Right ventricle myocardium superior (tissue), 1 donor: ENCODE data around the gene FCRL5. TPM values are rescaled to one million over a fixed set of nuclear protein-coding genes. Genes with fewer than 3 reads are reported as not detected.
"Not testable (repeated sequence)": the region's sequence is repeated elsewhere in the genome, so short reads cannot be mapped to it uniquely, and the experiment has no call there.

Experiments used
- ATAC-seq: fragments of 200-7000 bp; cut with Tn5 transposase; one replicate; pipeline ENCODE4 v1.9.1; 2020; ENCODE audit warnings: mild to moderate bottlenecking; ENCODE audit not compliant: poor library complexity
- DNase-seq: peaks from one replicate; pipeline ENCODE4 v3.0.0-alpha.2; 2020
- intact Hi-C: fragments of 100-400 bp; cut with DNase I; formaldehyde crosslinking; loops from one replicate; pipeline ENCODE4 v1.11.2; 2022
- long read RNA-seq: library from polyadenylated mRNA; unstranded; transcript quantifications from one replicate; pipeline ENCODE4 v2.0.0, GENCODE V29; 2021
- total RNA-seq: library from RNA; stranded (reverse); fragmentation: NEBNext Ultra II Directional; extraction: Animal tissue kit (Norgen Biotek cat#: 25700); gene quantifications from one replicate; pipeline ENCODE4 v1.2.1, GENCODE V29; 2021
- donor health status: DM: no; HTN: yes; CAD: no; lungs with severe emphysema.

FCRL5 gene
- 0.11 TPM for total RNA-seq
- long read RNA-seq: 0 reads

- intact Hi-C loops: no loop called here
- DNase-seq (no peak), ATAC-seq (no peak)
Measured at GRCh38 chr1:157551694-157552693, at the start of gene FCRL5. TSS of gene FCRL5 (minus strand) at chr1:157552515. CDS start at chr1:157552362, 153 bp downstream.

- intact Hi-C loops: no loop called here
- no peak for DNase-seq
- no peak for ATAC-seq
Measured at GRCh38 chr1:157600236-157600635, 47.9 kb upstream of the FCRL5 start.

GRCh38 chr1:157597959-157598667 lies 45.8 kb upstream of the FCRL5 start, which contains the start of gene FCRL4:
TSS of gene FCRL4 (minus strand) at chr1:157598085. CDS start at chr1:157597944, 141 bp downstream.
- no peak for ATAC-seq

GRCh38 chr1:157596384-157596783 lies 44.1 kb upstream of the FCRL5 start:
- intact Hi-C loops: no loop called here
- DNase-seq (no peak), ATAC-seq (no peak)

More at GRCh38 chr1:157597959-157598667, 45.8 kb upstream of the FCRL5 start, which contains the start of gene FCRL4:
- intact Hi-C loops: no loop called here
- no peak for DNase-seq

GRCh38 chr1:157595356-157595755 lies 43.0 kb upstream of the FCRL5 start:
- ATAC-seq: no peak
- intact Hi-C loops: no loop called here
- no peak for DNase-seq

GRCh38 chr1:157585984-157586383 lies 33.7 kb upstream of the FCRL5 start:
- DNase-seq (no peak), ATAC-seq (no peak)
- intact Hi-C loops: no loop called here

- no peak for DNase-seq
Measured at GRCh38 chr1:157584503-157584902, 32.2 kb upstream of the FCRL5 start.

GRCh38 chr1:157580828-157581210 lies 28.5 kb upstream of the FCRL5 start:
- ATAC-seq (no peak), DNase-seq (no peak)
- intact Hi-C loops: loop anchor here (5.0 kb wide), 1 partner anchor 366 kb away; no protein-coding TSS in a partner anchor

More at GRCh38 chr1:157584503-157584902, 32.2 kb upstream of the FCRL5 start:
- ATAC-seq: no peak
- intact Hi-C loops: loop anchor here (5.0 kb wide), 1 partner anchor 363 kb away; no protein-coding TSS in a partner anchor

GRCh38 chr1:157580179-157580827 lies 28.0 kb upstream of the FCRL5 start:
- peak; percentile 51 for ATAC-seq

GRCh38 chr1:157577420-157577819 lies 25.1 kb upstream of the FCRL5 start:
- ATAC-seq: no peak
- intact Hi-C loops: no loop called here

More at GRCh38 chr1:157580179-157580827, 28.0 kb upstream of the FCRL5 start:
- intact Hi-C loops: loop anchor here (5.0 kb wide), 1 partner anchor 367 kb away; no protein-coding TSS in a partner anchor
- DNase-seq: no peak

GRCh38 chr1:157575744-157576143 lies 23.4 kb upstream of the FCRL5 start:
- DNase-seq: no peak
- no peak for ATAC-seq
- intact Hi-C loops: no loop called here

More at GRCh38 chr1:157577420-157577819, 25.1 kb upstream of the FCRL5 start:
- DNase-seq: no peak

GRCh38 chr1:157574836-157575235 lies 22.5 kb upstream of the FCRL5 start:
- intact Hi-C loops: no loop called here
- ATAC-seq (no peak), DNase-seq (no peak)

GRCh38 chr1:157566484-157567300 lies 14.4 kb upstream of the FCRL5 start:
- ATAC-seq (no peak), DNase-seq (no peak)
- intact Hi-C loops: no loop called here

GRCh38 chr1:157562515-157562914 lies 10.2 kb upstream of the FCRL5 start:
- no peak for DNase-seq
- intact Hi-C loops: no loop called here
- no peak for ATAC-seq

GRCh38 chr1:157558119-157558518 lies 5.8 kb upstream of the FCRL5 start:
- intact Hi-C loops: no loop called here
- ATAC-seq (no peak), DNase-seq (no peak)

- intact Hi-C loops, DNase-seq, ATAC-seq: not testable (repeated sequence)
Measured at GRCh38 chr1:157548081-157548480, 4.2 kb downstream of the FCRL5 start.

- peak; percentile 45 for ATAC-seq
- DNase-seq: peak; percentile 54
- intact Hi-C loops: no loop called here
Measured at GRCh38 chr1:157542676-157543075, 9.6 kb downstream of the FCRL5 start.

- no peak for DNase-seq
- no peak for ATAC-seq
- intact Hi-C loops: no loop called here
Measured at GRCh38 chr1:157540852-157541251, 11.5 kb downstream of the FCRL5 start.
